VCaP (cell line): Measurements from ENCODE around the gene CIRBP.
"Not testable (repeated sequence)": the region's sequence is repeated elsewhere in the genome, so short reads cannot be mapped to it uniquely, and the experiment has no call there.

Experiments
- H3K27ac ChIP-seq: fragments of 450-650 bp; 2 replicates; pipeline ENCODE4 v1.5.1; 2017
- CTCF ChIP-seq: fragments of 450-650 bp; conservative IDR thresholded peaks from 2 replicates; pipeline ENCODE4 v1.5.1; 2017; ENCODE audit warnings: mild to moderate bottlenecking, moderate library complexity

The CIRBP gene

GRCh38 chr19:1316466-1316865 lies 47.3 kb downstream of the CIRBP start:
- TF ChIP-seq CTCF = no peak
- H3K27ac ChIP-seq = no peak overlapping the region

- TF ChIP-seq CTCF = no peak
- H3K27ac ChIP-seq = no peak overlapping the region
These were observed 48.3 kb downstream of the CIRBP start for GRCh38 chr19:1317274-1318003.

- no peak for TF ChIP-seq CTCF
- no peak overlapping the region for H3K27ac ChIP-seq
These were observed 49.7 kb downstream of the CIRBP start for GRCh38 chr19:1318678-1319471.

GRCh38 chr19:1320282-1320650 lies 51.1 kb downstream of the CIRBP start:
- not testable (repeated sequence) for H3K27ac ChIP-seq

- H3K27ac ChIP-seq = no peak overlapping the region
- TF ChIP-seq CTCF = no peak
These were observed 52.4 kb downstream of the CIRBP start for GRCh38 chr19:1321539-1321938.

DNA sequence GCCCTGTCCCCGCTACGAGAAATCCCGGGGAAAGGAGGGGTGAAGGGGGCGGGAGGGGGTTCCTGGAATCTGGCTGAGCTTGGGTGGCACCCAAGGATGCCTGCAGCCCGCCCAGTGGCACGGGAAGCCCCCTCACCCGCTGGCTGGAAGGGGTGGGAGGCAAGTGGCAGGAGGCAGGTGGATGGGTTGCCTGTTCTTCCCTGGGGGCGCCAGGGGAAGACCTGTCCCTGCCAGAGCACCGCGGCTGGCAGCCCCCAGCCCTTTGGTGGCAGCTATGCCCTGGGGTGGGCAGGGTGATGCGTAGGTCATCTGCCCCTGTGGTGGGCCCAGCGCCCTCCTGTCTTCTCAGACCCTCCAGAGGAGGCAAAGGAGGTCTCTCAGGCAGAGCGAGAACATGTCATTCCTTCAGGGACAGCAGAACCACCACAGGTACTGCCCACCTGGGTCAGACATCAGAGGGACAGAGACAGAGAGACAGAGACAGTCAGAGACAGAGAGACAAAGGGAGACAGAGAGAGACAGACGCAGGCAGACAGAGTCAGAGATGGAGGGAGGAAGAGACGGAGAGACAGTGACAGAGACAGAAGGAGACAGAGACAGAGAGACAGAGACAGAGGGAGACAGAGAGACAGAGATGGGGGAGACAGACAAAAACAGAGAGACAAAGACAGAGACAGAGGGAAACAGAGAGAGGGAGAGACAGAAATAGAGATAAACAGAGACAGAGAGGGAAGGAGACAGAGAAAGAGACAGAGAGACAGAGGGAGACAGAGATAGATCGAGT lies 53.3 kb downstream of the CIRBP start:
- TF ChIP-seq CTCF = no peak
- H3K27ac ChIP-seq = no peak overlapping the region

DNA sequence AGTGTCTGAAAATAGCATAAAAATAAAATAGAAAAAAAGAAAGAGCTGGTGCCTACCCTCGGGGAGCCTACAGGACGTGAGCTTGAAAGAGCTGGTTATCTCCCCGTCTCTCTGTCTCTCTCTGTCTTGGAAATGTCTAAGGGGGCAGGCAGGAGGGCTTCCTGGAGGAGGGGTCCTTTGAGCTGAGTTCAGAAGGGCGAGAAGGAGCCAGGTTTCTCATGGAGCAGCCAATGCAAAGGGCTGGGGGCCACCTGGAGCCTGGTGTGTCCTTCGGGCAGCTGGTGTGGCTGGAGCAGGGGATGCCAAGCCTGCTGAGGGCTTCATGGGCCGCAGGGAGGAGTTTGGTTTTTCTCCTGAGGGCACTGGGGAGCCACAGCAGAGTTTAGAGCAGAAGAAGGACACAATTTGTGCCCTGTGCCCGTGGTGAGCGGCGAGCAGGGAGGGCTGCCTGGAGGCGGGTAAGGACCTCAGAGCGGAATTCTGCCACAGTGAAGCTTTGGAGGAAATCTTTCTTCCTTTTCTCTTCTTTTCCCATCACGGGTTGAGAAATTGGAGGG lies 55.2 kb downstream of the CIRBP start:
- TF ChIP-seq CTCF = no peak

More for the DNA sequence above, 55.2 kb downstream of the CIRBP start:
- no peak overlapping the region; the same call in 1 of the 2 replicates for H3K27ac ChIP-seq
